Pancreas (tissue), 10 donors: ENCODE measurements around the gene EXOC1. TPM values are rescaled to one million over a fixed set of nuclear protein-coding genes. Genes with fewer than 3 reads are reported as not detected.

Experiments
- ATAC-seq, 4 donors: fragments of 200-7000 bp; cut with Tn5 transposase; one replicate each; pipeline versions ENCODE4 v1.8.0 to v1.9.1; 2020; ENCODE audit warnings: mild to moderate bottlenecking in 4 of 4, moderate library complexity in 4 of 4
- DNase-seq, 6 donors: peaks; one replicate each; pipeline ENCODE4 v3.0.0-alpha.2; 2020
- FAIRE-seq: peaks from 2 replicates; lab custom pipeline; 2012; peaks lifted over from hg19 to GRCh38; lab: Jason Lieb, UNC
- H3K27ac ChIP-seq, 4 donors: fragments of 200-600 bp; sonication (generic); 1 replicate in 3 of 4; 2 replicates in 1 of 4; pipeline versions ENCODE4 v1.5.0 to v1.8.0; 2020
- H3K27me3 ChIP-seq, 4 donors: fragments of 200-600 bp; one replicate each; pipeline ENCODE4 v1.8.0; 2021
- H3K36me3 ChIP-seq, 3 donors: fragments of 200-600 bp; sonication (generic) in 1 of 3; one replicate each; pipeline versions ENCODE4 v1.5.0 to v1.8.0; 2020 to 2021
- H3K4me1 ChIP-seq, 3 donors: fragments of 200-600 bp; one replicate each; pipeline ENCODE4 v1.8.0; 2021
- H3K4me3 ChIP-seq, 4 donors: fragments of 200-600 bp; sonication (generic) in 2 of 4; one replicate each; pipeline versions ENCODE4 v1.5.0 to v1.8.0; 2020 to 2021
- H3K9me3 ChIP-seq, 4 donors: fragments of 200-600 bp; one replicate each; pipeline ENCODE4 v1.8.0; 2021
- WGBS, 2 donors: extraction: QIAGEN DNeasy Blood & Tissue Kit; methylation state at CpG; one replicate each; pipeline ENCODE4 v1.1.7; 2013; 5-methylcytosine and 5-hydroxymethylcytosine counted together
- intact Hi-C, 3 donors: fragments of 100-400 bp; cut with DNase I; formaldehyde crosslinking; loops; one replicate each; pipeline versions ENCODE4 v1.11.1 to v1.14.2; 2022
- polyA plus RNA-seq, 2 donors: library from polyadenylated mRNA; stranded (reverse); fragments of 200-250 nt; gene quantifications; one replicate each; pipeline ENCODE4 v1.2.3, GENCODE V29; 2013
- total RNA-seq, 6 donors: library from RNA; stranded (reverse); fragmentation: NEBNext Ultra II Directional in 4 of 6; extraction: Animal tissue kit (Norgen Biotek cat#: 25700) in 4 of 6; gene quantifications; one replicate each; pipeline versions ENCODE4 v1.2.1 to v1.2.4, GENCODE V29; 2021 to 2023
- TF ChIP-seq, protein P1 (sequence below), 4 donors: fragments of 200-600 bp; sonication (generic) in 3 of 4; IDR thresholded peaks; one replicate each; pipeline versions ENCODE4 v1.5.0 to v1.8.0; 2021; ENCODE audit warnings: antibody characterized with exemption in 4 of 4
- donor health status: healthy with polysubstance abuse.
- donor health status: DM: no; HTN: no; CAD: no; lungs with moderate emphysema.
- donor health status: DM: no; HTN: no; CAD: no.
- donor health status: control.
- donor health status: control.
- donor health status: Bipolar disorder and iron deficiency.
- donor health status: DM: yes; HTN: yes; CAD: no.
- donor health status: DM: no; HTN: no; CAD: no.
- donor health status: DM: no; HTN: no; CAD: no.
- donor health status: DM: yes; HTN: yes; CAD: no.

EXOC1 gene
- total and polyA plus RNA-seq, 8 donors: 8.2 to 21.7 (median 11.0) TPM

DNA sequence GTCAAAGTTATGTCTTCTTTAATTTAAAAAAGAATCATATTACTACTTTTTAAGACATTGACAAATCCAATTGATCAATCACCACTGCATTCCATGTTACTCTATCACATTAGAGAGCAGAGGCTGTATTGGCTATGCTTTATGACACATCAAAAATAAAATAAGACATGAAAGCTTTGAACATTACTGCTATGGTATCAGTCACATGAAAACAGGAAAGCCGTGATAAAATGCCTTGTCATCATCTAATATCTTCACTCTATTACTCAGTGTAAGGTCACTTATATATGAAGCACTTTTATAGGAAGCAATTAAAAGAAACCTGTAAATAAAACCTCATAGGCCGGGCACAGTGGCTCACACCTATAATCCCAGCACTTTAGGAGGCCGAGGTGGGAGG is 67.6 kb downstream of the EXOC1 start:
- Histone ChIP-seq H3K9me3 (no peaks in the 10 kb centered on the region), H3K36me3 (no peaks in the 10 kb centered on the region), H3K4me3 (no peak overlapping the region), H3K4me1 (no peaks in the 10 kb centered on the region), H3K27me3 (no peaks in the 10 kb centered on the region), H3K27ac (no peak overlapping the region)
- 62 to 74% methylated on average over 3 of the region's 3 CpGs for WGBS, 2 donors
- DNase-seq (no peak), FAIRE-seq (no peak), ATAC-seq (no peak)
- intact Hi-C loops: no loop called here
- TF ChIP-seq, protein P1, sequence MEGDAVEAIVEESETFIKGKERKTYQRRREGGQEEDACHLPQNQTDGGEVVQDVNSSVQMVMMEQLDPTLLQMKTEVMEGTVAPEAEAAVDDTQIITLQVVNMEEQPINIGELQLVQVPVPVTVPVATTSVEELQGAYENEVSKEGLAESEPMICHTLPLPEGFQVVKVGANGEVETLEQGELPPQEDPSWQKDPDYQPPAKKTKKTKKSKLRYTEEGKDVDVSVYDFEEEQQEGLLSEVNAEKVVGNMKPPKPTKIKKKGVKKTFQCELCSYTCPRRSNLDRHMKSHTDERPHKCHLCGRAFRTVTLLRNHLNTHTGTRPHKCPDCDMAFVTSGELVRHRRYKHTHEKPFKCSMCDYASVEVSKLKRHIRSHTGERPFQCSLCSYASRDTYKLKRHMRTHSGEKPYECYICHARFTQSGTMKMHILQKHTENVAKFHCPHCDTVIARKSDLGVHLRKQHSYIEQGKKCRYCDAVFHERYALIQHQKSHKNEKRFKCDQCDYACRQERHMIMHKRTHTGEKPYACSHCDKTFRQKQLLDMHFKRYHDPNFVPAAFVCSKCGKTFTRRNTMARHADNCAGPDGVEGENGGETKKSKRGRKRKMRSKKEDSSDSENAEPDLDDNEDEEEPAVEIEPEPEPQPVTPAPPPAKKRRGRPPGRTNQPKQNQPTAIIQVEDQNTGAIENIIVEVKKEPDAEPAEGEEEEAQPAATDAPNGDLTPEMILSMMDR (IDR thresholded peaks at IDR 0.05): no peak

DNA sequence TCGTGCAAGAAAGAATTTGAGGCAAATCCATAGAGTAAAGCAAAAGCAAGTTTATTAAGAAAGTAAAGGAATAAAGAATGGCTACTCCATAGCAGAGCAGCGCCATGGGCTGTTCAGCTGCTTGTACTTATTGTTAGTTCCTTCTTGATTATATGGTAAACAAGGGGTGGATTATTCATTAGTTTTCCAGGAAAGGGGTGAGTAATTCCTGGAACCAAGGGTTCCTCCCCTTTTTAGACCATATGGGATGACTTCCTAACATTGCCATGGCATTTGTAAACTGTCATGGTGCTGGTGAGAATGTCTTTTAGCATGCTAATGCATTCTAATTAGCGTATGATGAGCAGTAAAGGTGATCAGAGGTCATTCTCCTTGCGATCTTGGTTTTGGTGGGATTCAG is 71.8 kb downstream of the EXOC1 start:
- Histone ChIP-seq H3K4me1 (no peaks in the 10 kb centered on the region), H3K36me3 (no peaks in the 10 kb centered on the region), H3K9me3 (no peaks in the 10 kb centered on the region), H3K27me3 (no peaks in the 10 kb centered on the region), H3K4me3 (no peak overlapping the region), H3K27ac (no peak overlapping the region)
- TF ChIP-seq, protein P1 (IDR thresholded peaks at IDR 0.05): no peak
- WGBS, 2 donors: 79 to 84% methylated on average over 4 of the region's 4 CpGs
- no peak for FAIRE-seq
- no peak for ATAC-seq
- no peak for DNase-seq
- intact Hi-C loops: no loop called here

DNA sequence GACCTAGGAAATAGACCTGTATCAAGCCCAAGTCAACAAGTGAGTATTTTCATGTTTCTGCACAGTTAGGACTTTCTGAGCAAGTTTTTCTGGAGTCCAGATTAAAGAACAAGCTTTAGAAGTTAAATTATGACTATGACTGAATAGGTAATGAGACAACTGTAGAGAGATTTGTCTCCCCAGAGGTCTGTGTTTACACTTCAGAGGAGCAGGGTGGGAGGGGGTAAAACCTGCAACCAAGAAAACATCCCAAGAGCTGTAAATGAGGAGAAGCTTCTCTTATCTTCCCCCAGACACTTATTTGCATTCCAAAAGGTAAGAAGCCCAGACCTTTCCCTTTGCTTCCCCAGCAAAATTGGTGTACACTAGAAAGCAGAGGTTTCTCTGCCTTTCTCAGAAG is 73.2 kb downstream of the EXOC1 start:
- no peaks in the 10 kb centered on the region for H3K36me3 ChIP-seq
- H3K9me3 ChIP-seq: no peaks in the 10 kb centered on the region
- no peak for DNase-seq
- TF ChIP-seq, protein P1 (IDR thresholded peaks at IDR 0.05): no peak
- no peaks in the 10 kb centered on the region for H3K4me1 ChIP-seq
- no peak overlapping the region for H3K4me3 ChIP-seq
- intact Hi-C loops: no loop called here
- H3K27ac ChIP-seq: no peak overlapping the region
- H3K27me3 ChIP-seq: no peaks in the 10 kb centered on the region
- no peak for ATAC-seq
- no peak for FAIRE-seq

DNA sequence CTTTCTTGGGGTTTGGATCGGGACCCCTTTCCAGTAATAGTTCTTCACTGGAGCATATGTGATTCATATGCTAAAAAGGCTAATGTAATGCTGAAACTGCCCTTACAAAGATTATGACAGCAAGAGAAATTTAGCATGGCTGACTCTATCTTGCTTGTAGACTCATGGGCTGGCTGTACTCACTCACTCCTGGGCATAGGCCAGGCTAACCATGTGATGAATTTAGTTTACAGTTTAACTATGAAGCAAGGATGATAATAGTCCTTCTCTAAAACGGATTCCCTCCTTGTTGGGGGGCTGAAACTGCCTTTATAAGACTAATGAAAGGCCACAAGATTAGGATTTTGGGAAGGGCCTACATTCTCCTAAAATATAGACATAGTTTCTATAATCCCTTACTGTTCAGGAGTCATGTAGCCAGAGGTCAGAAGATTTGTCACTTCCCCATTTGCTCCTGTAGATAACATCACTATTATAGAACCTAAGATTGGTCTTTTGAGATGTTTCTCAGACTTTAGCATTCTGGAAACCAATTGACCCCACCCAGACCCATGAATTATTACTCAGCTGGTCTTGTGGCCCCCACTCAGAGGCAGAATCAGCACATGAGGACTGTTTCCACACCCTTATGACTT is 74.5 kb downstream of the EXOC1 start:
- no peak for ATAC-seq
- Histone ChIP-seq H3K4me1 (no peaks in the 10 kb centered on the region), H3K9me3 (no peaks in the 10 kb centered on the region), H3K27ac (no peak overlapping the region), H3K27me3 (no peaks in the 10 kb centered on the region), H3K4me3 (no peak overlapping the region), H3K36me3 (no peaks in the 10 kb centered on the region)
- FAIRE-seq: no peak
- intact Hi-C loops: no loop called here
- no peak for DNase-seq
- TF ChIP-seq, protein P1 (IDR thresholded peaks at IDR 0.05): no peak
- 56 to 82% methylated on average over 2 of the region's 2 CpGs for WGBS, 2 donors

DNA sequence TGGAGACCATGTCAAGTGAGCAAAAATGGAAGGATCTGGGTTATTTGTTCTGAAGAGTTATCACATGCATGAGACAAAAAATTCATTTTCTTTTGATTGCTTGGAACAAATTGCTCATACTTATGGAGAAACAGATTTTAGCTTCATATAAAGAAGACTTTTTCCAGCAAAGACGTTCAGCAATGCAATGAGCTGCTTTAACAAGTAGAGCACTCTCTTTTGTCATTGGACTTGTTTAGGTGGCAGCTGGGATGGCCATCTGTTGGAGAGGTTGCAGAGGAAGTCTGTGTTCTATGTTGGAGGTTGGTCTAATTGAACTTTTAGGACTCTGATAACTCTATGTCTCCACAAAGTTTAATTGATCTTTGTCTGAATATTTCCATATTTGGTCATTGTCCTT is 75.4 kb downstream of the EXOC1 start:
- no peak for FAIRE-seq
- no peak for DNase-seq
- intact Hi-C loops: no loop called here

More for the DNA sequence above, 75.4 kb downstream of the EXOC1 start:
- Histone ChIP-seq H3K4me1 (no peaks in the 10 kb centered on the region), H3K27me3 (no peaks in the 10 kb centered on the region), H3K27ac (no peak overlapping the region), H3K9me3 (no peaks in the 10 kb centered on the region), H3K36me3 (no peaks in the 10 kb centered on the region), H3K4me3 (no peak overlapping the region)
- TF ChIP-seq, protein P1 (IDR thresholded peaks at IDR 0.05): no peak
- 46 to 57% methylated on average over 1 of the region's 1 CpG for WGBS, 2 donors
- no peak for ATAC-seq
